IMR-90 (cell line): ENCODE results near the gene COL4A1. TPM values are rescaled to one million over a fixed set of nuclear protein-coding genes. Genes with fewer than 3 reads are reported as not detected.

Source experiments
- ATAC-seq: fragments of 200-7000 bp; cut with Tn5 transposase; 2 replicates; pipeline ENCODE4 v1.9.1; 2020; ENCODE audit warnings: low read depth, mild to moderate bottlenecking, moderate library complexity
- BruUV-seq: library from RNA; stranded (reverse); fragments of 400-500 nt; replicated peaks from 2 replicates; lab custom pipeline; 2021; lab: Mats Ljungman, UMichigan
- CTCF ChIA-PET: fragments of 300-600 bp; formaldehyde crosslinking; extraction: SDS; loops from one replicate; lab custom pipeline; 2021; ENCODE audit warnings: antibody characterized with exemption; lab: Yijun Ruan, JAX
- POLR2A ChIA-PET: fragments of 300-600 bp; sonication (Branson Sonifier 250); formaldehyde crosslinking; loops from one replicate; lab custom pipeline; 2022; ENCODE audit warnings: antibody characterized with exemption; ENCODE audit not compliant: unreplicated experiment; lab: Charles Lee
- DNase-seq: peaks from one replicate; pipeline ENCODE4 v3.0.0; 2013
- H2AFZ ChIP-seq: replicated peaks from 2 replicates; pipeline ENCODE3; 2013; ENCODE audit warnings: low read length, mild to moderate bottlenecking; ENCODE audit not compliant: poor library complexity
- H2AK5ac ChIP-seq: 2 replicates; pipeline ENCODE4 v1.6.1; 2013; ENCODE audit warnings: low read depth, low read length, inconsistent platforms
- H2AK9ac ChIP-seq: replicated peaks from 2 replicates; pipeline ENCODE3; 2013; ENCODE audit warnings: mild to moderate bottlenecking, low read depth, low read length, moderate library complexity; ENCODE audit not compliant: poor library complexity
- H2BK120ac ChIP-seq: 2 replicates; pipeline ENCODE4 v1.6.1; 2013; ENCODE audit warnings: low read depth, low read length, inconsistent platforms
- H2BK15ac ChIP-seq: 3 replicates; pipeline ENCODE4 v1.6.1; 2013; ENCODE audit warnings: low read depth, low read length, inconsistent platforms
- H2BK20ac ChIP-seq: 2 replicates; pipeline ENCODE4 v1.6.1; 2013; ENCODE audit warnings: low read depth, mild to moderate bottlenecking, inconsistent platforms, low read length, moderate library complexity
- H2BK5ac ChIP-seq: 2 replicates; pipeline ENCODE4 v1.6.1; 2013; ENCODE audit warnings: mild to moderate bottlenecking, low read depth, low read length, inconsistent platforms; ENCODE audit not compliant: poor library complexity, severe bottlenecking
- H3K14ac ChIP-seq: replicated peaks from 2 replicates; pipeline ENCODE4 v1.6.1; 2013; ENCODE audit warnings: low read depth, low read length, inconsistent platforms
- H3K18ac ChIP-seq: 2 replicates; pipeline ENCODE4 v1.6.1; 2013; ENCODE audit warnings: low read depth, low read length, control low read depth
- H3K23ac ChIP-seq: 2 replicates; pipeline ENCODE4 v1.6.1; 2013; ENCODE audit warnings: low read depth, low read length, inconsistent platforms
- H3K27ac ChIP-seq: 2 replicates; pipeline ENCODE4 v1.5.1; 2013; ENCODE audit warnings: mild to moderate bottlenecking, control low read depth, low read length; ENCODE audit not compliant: insufficient read depth
- H3K27me3 ChIP-seq: 2 replicates; pipeline ENCODE4 v1.6.1; 2013; ENCODE audit warnings: low read length; ENCODE audit not compliant: control insufficient read depth, insufficient read depth
- H3K36me3 ChIP-seq: 2 replicates; pipeline ENCODE4 v1.6.1; 2013; ENCODE audit warnings: low read length, mixed read lengths; ENCODE audit not compliant: control insufficient read depth, insufficient read depth
- H3K4ac ChIP-seq: 2 replicates; pipeline ENCODE4 v1.6.1; 2013; ENCODE audit warnings: low read depth, low read length, inconsistent platforms
- H3K4me1 ChIP-seq: 2 replicates; pipeline ENCODE4 v1.6.1; 2013; ENCODE audit warnings: low read length, mixed read lengths; ENCODE audit not compliant: control insufficient read depth, insufficient read depth
- H3K4me2 ChIP-seq: 2 replicates; pipeline ENCODE4 v1.6.1; 2013; ENCODE audit warnings: low read depth, mild to moderate bottlenecking, control low read depth, low read length, moderate library complexity
- H3K4me3 ChIP-seq: 2 replicates; pipeline ENCODE4 v1.5.1; 2013; ENCODE audit warnings: low read depth, mild to moderate bottlenecking, control low read depth, low read length, moderate library complexity; ENCODE audit not compliant: insufficient read depth
- H3K56ac ChIP-seq: 2 replicates; pipeline ENCODE4 v1.6.1; 2013; ENCODE audit warnings: low read length, inconsistent platforms; ENCODE audit not compliant: insufficient read depth; ENCODE audit errors: extremely low read depth
- H3K79me1 ChIP-seq, 2 experiments: 2 replicates each; pipeline ENCODE4 v1.6.1; 2013; ENCODE audit warnings: low read length in 2 of 2, inconsistent platforms in 1 of 2, low read depth in 1 of 2
- H3K9ac ChIP-seq: 2 replicates; pipeline ENCODE4 v1.6.1; 2013; ENCODE audit warnings: low read depth, low read length, control low read depth
- H3K9me1 ChIP-seq: 2 replicates; pipeline ENCODE4 v1.6.1; 2013; ENCODE audit warnings: low read length, inconsistent platforms; ENCODE audit not compliant: insufficient read depth
- H3K9me3 ChIP-seq: 2 replicates; pipeline ENCODE4 v1.6.1; 2013; ENCODE audit warnings: low read length; ENCODE audit not compliant: control insufficient read depth, insufficient read depth
- H4K20me1 ChIP-seq: 2 replicates; pipeline ENCODE4 v1.6.1; 2013; ENCODE audit warnings: low read length, inconsistent platforms; ENCODE audit not compliant: insufficient read depth
- H4K5ac ChIP-seq: 2 replicates; pipeline ENCODE4 v1.6.1; 2013; ENCODE audit warnings: mild to moderate bottlenecking, low read depth, low read length, control low read depth
- H4K8ac ChIP-seq, 2 experiments: 2 replicates each; pipeline ENCODE4 v1.6.1; 2013; ENCODE audit warnings: low read depth in 2 of 2, low read length in 2 of 2, control low read depth in 1 of 2, inconsistent platforms in 1 of 2
- H4K91ac ChIP-seq: 2 replicates; pipeline ENCODE4 v1.6.1; 2013; ENCODE audit warnings: low read depth, low read length, inconsistent platforms; ENCODE audit not compliant: insufficient read depth
- BHLHE40 ChIP-seq: fragments of 150-350 bp; IDR thresholded peaks from 2 replicates; pipeline ENCODE4 v1.6.1; 2016; ENCODE audit warnings: mild to moderate bottlenecking, low read depth, low read length
- MAFK ChIP-seq: IDR thresholded peaks from 2 replicates; pipeline ENCODE4 v1.6.1; 2012; ENCODE audit warnings: low read depth, low read length, improper control_type of control experiment
- MXI1 ChIP-seq: IDR thresholded peaks from 2 replicates; pipeline ENCODE4 v1.6.1; 2012; ENCODE audit warnings: low read depth, mild to moderate bottlenecking, low read length, moderate library complexity, borderline replicate concordance
- RCOR1 ChIP-seq: IDR thresholded peaks from 2 replicates; pipeline ENCODE4 v1.6.1; 2012; ENCODE audit warnings: mild to moderate bottlenecking, low read length, improper control_type of control experiment; ENCODE audit not compliant: insufficient replicate concordance
- WGBS, 2 experiments: methylation state at CpG; one replicate each; pipeline versions ENCODE4 v1.1.5 to v1.1.7; 2013; ENCODE audit warnings: missing lambda C conversion rate in 2 of 2; ENCODE audit not compliant: insufficient read length in 1 of 2; ENCODE audit errors: extremely low coverage in 2 of 2; 5-methylcytosine and 5-hydroxymethylcytosine counted together
- dilution Hi-C: fragments of 300-500 bp; cut with HindIII; formaldehyde crosslinking; loops from one replicate; pipeline ENCODE4 v1.14.3; 2018; ENCODE audit warnings: low sequenced_read_pairs; ENCODE audit not compliant: unreplicated experiment
- in situ Hi-C: fragments of 300-500 bp; cut with MboI; formaldehyde crosslinking; loops from 3 replicates; pipeline ENCODE4 v1.14.3; 2019; ENCODE audit warnings: low sequenced_read_pairs, inconsistent platforms, mixed read lengths
- intact Hi-C: fragments of 100-400 bp; cut with micrococcal nuclease; formaldehyde crosslinking; loops from 2 replicates; pipeline ENCODE4 v1.10.0; 2022
- polyA plus RNA-seq, 3 experiments: library from polyadenylated mRNA; depleted of rRNA; stranded (reverse); fragments of >200 nt; gene quantifications; 2 replicates each; pipeline ENCODE4 v1.2.3, GENCODE V29; 2012; ENCODE audit warnings: low replicate concordance in 1 of 3
- total RNA-seq: library from RNA; depleted of rRNA; stranded (reverse); fragments of >200 nt; gene quantifications from 2 replicates; pipeline ENCODE4 v1.2.3, GENCODE V29; 2012
- TF ChIP-seq, protein P1 (sequence below): conservative IDR thresholded peaks from 2 replicates; pipeline ENCODE4 v1.5.1; 2012; ENCODE audit warnings: mild to moderate bottlenecking, low read depth, low read length, improper control_type of control experiment
- TF ChIP-seq, protein P2 (sequence below): fragments of 150-350 bp; IDR thresholded peaks from 2 replicates; pipeline ENCODE4 v1.6.1; 2017; ENCODE audit warnings: mild to moderate bottlenecking, antibody characterized with exemption, low read length, low read depth
- TF ChIP-seq, protein P3 (sequence below): fragments of 150-350 bp; IDR thresholded peaks from 2 replicates; pipeline ENCODE4 v1.6.1; 2016; ENCODE audit warnings: low read depth, mild to moderate bottlenecking, low read length, moderate library complexity, borderline replicate concordance

The COL4A1 gene
- total and polyA plus RNA-seq, 2 of the 4 experiments (the other 2 are of a cell fraction), result 230 to 337 TPM

DNA sequence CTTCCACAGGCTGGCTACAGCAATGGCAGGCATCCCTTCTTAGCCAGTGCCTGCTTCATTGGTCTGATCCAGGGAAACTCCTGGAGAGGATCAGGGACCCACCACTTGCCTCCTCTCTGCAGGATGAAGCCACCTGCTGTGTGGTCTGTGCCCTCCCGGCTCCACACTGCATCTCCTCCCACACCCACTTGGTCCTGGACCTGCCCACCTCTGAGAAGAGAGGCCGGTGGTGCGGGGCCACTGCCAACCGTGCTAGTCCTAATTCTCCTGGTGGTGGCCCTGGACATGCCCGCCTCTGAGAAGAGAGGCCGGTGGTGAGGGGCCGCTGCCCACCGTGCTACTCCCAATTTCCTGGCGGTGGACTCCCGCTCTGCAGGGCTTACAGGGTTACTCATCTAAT lies 98.8 kb downstream of the COL4A1 start:
- no peak overlapping the region for H3K23ac ChIP-seq
- TF ChIP-seq MXI1, result no peak
- TF ChIP-seq, protein P1, sequence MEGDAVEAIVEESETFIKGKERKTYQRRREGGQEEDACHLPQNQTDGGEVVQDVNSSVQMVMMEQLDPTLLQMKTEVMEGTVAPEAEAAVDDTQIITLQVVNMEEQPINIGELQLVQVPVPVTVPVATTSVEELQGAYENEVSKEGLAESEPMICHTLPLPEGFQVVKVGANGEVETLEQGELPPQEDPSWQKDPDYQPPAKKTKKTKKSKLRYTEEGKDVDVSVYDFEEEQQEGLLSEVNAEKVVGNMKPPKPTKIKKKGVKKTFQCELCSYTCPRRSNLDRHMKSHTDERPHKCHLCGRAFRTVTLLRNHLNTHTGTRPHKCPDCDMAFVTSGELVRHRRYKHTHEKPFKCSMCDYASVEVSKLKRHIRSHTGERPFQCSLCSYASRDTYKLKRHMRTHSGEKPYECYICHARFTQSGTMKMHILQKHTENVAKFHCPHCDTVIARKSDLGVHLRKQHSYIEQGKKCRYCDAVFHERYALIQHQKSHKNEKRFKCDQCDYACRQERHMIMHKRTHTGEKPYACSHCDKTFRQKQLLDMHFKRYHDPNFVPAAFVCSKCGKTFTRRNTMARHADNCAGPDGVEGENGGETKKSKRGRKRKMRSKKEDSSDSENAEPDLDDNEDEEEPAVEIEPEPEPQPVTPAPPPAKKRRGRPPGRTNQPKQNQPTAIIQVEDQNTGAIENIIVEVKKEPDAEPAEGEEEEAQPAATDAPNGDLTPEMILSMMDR, result no peak
- TF ChIP-seq, protein P2, sequence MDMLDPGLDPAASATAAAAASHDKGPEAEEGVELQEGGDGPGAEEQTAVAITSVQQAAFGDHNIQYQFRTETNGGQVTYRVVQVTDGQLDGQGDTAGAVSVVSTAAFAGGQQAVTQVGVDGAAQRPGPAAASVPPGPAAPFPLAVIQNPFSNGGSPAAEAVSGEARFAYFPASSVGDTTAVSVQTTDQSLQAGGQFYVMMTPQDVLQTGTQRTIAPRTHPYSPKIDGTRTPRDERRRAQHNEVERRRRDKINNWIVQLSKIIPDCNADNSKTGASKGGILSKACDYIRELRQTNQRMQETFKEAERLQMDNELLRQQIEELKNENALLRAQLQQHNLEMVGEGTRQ, result no peak
- no peak for TF ChIP-seq RCOR1
- no peak for TF ChIP-seq BHLHE40
- TF ChIP-seq, protein P3, sequence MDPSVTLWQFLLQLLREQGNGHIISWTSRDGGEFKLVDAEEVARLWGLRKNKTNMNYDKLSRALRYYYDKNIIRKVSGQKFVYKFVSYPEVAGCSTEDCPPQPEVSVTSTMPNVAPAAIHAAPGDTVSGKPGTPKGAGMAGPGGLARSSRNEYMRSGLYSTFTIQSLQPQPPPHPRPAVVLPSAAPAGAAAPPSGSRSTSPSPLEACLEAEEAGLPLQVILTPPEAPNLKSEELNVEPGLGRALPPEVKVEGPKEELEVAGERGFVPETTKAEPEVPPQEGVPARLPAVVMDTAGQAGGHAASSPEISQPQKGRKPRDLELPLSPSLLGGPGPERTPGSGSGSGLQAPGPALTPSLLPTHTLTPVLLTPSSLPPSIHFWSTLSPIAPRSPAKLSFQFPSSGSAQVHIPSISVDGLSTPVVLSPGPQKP, result no peak
- no peak for TF ChIP-seq MAFK
- no peak overlapping the region for H2BK120ac ChIP-seq
- H2AK5ac ChIP-seq, result no peak overlapping the region
- H3K56ac ChIP-seq, result no peak overlapping the region
- POLR2A ChIA-PET, result no interaction called here
- no peak overlapping the region for H4K5ac ChIP-seq
- no peak overlapping the region for H3K4me2 ChIP-seq
- H3K79me1 ChIP-seq, result peaks cover 22 to 37% of the 10 kb centered on the region in 2 experiments
- ATAC-seq, result no peak
- no TSS peak for BruUV-seq
- no peak overlapping the region for H4K8ac ChIP-seq
- no peaks in the 10 kb centered on the region for H3K9me3 ChIP-seq
- in situ Hi-C loops, result no loop called here
- H3K14ac ChIP-seq, result no peak overlapping the region
- CTCF ChIA-PET, result no interaction called here
- H3K36me3 ChIP-seq, result peaks cover 67% of the 10 kb centered on the region
- H2BK5ac ChIP-seq, result no peak overlapping the region
- H3K27me3 ChIP-seq, result no peaks in the 10 kb centered on the region
- intact Hi-C loops, result no loop called here
- H3K27ac ChIP-seq, result no peak overlapping the region
- H4K20me1 ChIP-seq, result peaks cover 6% of the 10 kb centered on the region; the same call in 1 of the 2 replicates
- dilution Hi-C loops, result no loop called here
- H2AK9ac ChIP-seq, result no peak overlapping the region
- peaks cover 7% of the 10 kb centered on the region for H3K9me1 ChIP-seq
- no peak for DNase-seq
- no peak overlapping the region for H3K4me3 ChIP-seq
- no peak overlapping the region for H3K4ac ChIP-seq
- 97% methylated on average over 5 of the region's 10 CpGs; no CpG with 5 or more reads in 1 of the 2 experiments for WGBS, 2 experiments
- no peak overlapping the region for H3K18ac ChIP-seq
- no peak overlapping the region for H4K91ac ChIP-seq
- no peak overlapping the region for H2BK15ac ChIP-seq
- H2BK20ac ChIP-seq, result no peak overlapping the region
- no peak overlapping the region for H3K9ac ChIP-seq
- no peak overlapping the region for H2AFZ ChIP-seq
- no peaks in the 10 kb centered on the region for H3K4me1 ChIP-seq
